GM10266 (cell line): ENCODE data around the gene TTC4.

ENCODE experiments used
- DNase-seq: peaks from one replicate; pipeline ENCODE4 v3.0.0; 2012; ENCODE audit errors: extremely low spot score
- TF ChIP-seq, protein P1 (sequence below): IDR thresholded peaks from 2 replicates; pipeline ENCODE4 v1.5.1; 2012; ENCODE audit warnings: mild to moderate bottlenecking, low read depth; ENCODE audit not compliant: control insufficient read depth, insufficient read depth; ENCODE audit errors: missing control alignments

TTC4 gene

DNA sequence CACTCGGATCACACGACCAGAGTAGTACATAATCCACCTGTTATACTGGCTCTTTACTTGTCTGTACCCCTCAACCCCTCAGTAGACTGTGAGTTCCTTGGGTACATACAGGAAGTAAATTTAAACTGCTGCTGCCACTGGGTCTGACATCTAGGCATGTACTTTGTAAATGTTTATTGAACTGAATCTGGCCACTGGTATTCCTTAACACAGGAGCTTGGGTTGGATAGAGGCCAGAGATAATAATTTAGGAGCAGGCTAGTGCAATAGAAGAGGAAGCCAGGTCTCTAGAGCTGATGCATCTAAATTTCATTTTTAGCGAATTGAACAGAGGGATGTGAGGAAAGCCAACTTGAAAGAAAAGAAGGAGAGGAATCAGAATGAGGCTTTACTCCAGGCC, 12.4 kb downstream of the TTC4 start:
- TF ChIP-seq, protein P1, sequence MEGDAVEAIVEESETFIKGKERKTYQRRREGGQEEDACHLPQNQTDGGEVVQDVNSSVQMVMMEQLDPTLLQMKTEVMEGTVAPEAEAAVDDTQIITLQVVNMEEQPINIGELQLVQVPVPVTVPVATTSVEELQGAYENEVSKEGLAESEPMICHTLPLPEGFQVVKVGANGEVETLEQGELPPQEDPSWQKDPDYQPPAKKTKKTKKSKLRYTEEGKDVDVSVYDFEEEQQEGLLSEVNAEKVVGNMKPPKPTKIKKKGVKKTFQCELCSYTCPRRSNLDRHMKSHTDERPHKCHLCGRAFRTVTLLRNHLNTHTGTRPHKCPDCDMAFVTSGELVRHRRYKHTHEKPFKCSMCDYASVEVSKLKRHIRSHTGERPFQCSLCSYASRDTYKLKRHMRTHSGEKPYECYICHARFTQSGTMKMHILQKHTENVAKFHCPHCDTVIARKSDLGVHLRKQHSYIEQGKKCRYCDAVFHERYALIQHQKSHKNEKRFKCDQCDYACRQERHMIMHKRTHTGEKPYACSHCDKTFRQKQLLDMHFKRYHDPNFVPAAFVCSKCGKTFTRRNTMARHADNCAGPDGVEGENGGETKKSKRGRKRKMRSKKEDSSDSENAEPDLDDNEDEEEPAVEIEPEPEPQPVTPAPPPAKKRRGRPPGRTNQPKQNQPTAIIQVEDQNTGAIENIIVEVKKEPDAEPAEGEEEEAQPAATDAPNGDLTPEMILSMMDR: no peak
- no peak for DNase-seq

DNA sequence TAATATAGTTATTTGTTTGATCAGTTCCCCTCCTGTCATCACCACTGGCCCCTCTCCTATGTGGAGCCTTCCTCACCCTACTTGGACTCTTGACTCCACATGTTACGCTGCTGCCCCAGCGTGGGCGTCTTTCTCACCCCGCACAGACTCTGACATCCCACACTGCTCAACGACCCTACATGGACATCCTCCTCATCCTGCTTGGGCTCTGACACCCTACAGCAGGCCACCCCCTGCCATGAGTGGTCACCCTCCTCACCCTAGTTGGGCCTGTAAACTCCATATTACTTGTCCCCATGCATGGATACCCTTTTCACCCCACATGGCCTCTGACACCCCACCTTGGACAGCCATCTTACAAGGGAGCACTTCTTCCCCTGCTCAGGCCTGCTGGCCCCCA, 21.0 kb downstream of the TTC4 start:
- TF ChIP-seq, protein P1: no peak
- no peak for DNase-seq

DNA sequence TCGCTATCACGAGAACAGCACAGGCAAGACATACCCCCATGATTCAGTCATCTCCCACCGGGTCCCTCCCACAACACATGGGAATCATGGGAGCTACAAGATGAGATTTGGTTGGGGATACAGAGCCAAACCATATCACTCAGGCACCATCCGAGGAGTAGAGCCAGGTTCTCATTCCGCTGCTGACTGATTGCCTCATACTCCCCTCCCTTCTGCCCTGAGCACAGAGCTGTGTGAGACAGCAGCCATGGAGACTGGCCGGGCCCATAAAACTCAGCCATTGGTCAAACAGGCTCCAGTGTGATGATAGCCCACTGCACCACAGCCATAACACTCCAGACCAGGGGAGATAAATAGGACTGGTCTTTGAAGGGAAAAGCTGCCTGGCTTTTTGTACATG, 22.6 kb downstream of the TTC4 start:
- DNase-seq: no peak
- TF ChIP-seq, protein P1: no peak

DNA sequence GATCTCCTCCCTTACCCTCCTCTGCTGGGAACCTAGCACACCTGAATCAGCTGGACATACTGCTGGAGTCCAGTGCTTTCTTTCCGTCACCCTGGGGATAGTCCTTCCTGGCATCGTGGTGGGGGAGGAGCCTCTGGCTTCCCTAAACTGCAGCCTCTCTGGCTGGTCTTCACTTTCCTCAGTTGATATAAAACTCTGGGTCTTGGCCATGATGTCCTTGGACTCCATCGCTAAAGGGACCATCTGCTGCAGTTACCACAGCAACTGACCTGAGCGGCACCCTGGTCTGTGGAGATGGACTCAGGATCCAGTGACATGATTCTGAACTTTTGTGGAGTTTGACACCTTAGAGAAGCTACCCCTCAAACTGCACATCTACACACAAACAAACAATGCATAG, 25.9 kb downstream of the TTC4 start:
- TF ChIP-seq, protein P1: no peak
- DNase-seq: no peak

GRCh38 chr1:54742282-54742681, 26.6 kb downstream of the TTC4 start:
- TF ChIP-seq, protein P1: no peak

DNA sequence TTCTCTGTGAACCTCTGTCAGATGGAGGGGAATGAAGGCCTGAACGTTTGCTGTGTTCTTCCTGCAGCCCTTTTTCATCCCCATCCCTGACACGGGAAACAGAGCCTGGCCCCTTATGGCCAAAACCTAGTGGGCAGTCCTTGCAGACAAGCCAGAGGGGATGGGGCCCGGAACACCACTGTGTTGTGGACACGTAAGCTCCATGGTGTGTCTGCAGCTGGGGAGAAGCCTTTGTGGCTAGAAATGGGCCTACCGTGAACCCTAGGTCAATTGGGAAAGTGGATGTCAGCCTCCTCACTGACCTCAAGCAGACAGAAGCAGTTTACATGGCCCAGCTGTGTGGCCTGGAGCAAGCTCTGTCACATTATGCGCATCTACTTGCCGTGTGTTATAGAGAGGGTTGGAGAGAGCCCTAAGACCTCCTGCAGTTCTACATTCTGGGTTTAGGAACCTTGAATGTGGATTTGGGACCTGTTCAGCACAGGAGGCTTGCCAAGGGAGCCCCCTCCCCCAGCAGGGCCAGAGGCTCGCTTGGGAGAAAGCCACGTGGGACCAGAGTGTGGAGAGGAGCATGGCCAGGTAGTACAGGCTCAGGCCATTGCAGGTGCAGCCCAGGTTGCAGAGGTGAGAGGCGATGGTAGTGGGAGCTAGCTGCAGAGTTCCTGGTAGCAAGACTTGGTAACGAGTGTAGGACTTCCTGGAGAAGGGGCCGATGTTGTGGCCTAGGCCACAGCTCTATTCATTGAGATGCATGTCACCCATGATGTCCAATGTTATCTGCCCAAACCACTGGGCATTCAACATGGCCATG, 28.0 kb downstream of the TTC4 start:
- DNase-seq: no peak
- TF ChIP-seq, protein P1: no peak

More at GRCh38 chr1:54742282-54742681, 26.6 kb downstream of the TTC4 start:
- no peak for DNase-seq

DNA sequence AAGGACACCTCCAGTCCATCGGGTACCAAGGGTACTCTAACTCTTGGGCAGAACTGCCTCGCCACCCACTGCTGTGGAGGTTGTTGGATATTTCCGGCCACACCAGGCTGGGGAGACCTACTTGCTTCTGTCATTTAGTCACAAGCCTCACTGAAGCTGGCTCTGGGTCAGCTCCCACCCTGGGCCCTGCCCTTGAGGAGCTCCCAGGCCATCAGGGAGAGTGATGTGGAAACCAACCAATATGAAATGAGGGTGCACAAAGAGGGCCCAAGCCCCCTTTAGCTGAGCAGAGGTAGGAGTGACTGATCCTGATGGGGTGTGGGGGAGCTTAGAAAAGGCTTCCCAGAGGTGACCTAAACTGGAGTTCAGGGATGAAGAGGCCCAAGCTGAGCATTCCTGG, 29.0 kb downstream of the TTC4 start:
- DNase-seq: no peak

More for the DNA sequence above, 29.0 kb downstream of the TTC4 start:
- TF ChIP-seq, protein P1: no peak
